ENCODE results near the gene MOCOS.

The MOCOS gene

DNA sequence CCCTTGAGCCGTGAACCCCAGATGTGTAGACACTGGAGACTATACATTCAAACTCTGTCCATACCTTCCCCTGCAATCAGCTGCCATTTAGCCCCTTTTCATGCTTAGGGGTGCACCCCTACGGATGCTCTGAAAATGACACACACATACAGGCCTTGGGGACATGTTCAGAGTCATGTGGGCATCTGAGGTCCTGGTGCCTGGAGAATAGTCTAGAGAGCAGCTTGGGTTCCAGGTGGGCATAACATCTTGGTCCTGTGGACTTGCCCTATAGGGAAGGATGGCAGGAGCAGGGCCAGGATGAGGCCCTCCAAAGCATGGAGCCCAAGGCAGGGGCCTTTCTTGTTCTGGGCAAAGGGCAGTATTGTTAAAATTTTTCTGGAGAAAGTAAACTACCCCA is 100.4 kb downstream of the MOCOS start:
- DNase-seq (ENCODE audit: low read depth) = no peak
- no peak overlapping the region for H3K4me3 ChIP-seq (ENCODE audit: low read length)
- TF ChIP-seq, protein P1, sequence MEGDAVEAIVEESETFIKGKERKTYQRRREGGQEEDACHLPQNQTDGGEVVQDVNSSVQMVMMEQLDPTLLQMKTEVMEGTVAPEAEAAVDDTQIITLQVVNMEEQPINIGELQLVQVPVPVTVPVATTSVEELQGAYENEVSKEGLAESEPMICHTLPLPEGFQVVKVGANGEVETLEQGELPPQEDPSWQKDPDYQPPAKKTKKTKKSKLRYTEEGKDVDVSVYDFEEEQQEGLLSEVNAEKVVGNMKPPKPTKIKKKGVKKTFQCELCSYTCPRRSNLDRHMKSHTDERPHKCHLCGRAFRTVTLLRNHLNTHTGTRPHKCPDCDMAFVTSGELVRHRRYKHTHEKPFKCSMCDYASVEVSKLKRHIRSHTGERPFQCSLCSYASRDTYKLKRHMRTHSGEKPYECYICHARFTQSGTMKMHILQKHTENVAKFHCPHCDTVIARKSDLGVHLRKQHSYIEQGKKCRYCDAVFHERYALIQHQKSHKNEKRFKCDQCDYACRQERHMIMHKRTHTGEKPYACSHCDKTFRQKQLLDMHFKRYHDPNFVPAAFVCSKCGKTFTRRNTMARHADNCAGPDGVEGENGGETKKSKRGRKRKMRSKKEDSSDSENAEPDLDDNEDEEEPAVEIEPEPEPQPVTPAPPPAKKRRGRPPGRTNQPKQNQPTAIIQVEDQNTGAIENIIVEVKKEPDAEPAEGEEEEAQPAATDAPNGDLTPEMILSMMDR (IDR thresholded peaks at IDR 0.05; ENCODE audit: insufficient read depth, low read depth, low read length, missing control alignments) = no peak

DNA sequence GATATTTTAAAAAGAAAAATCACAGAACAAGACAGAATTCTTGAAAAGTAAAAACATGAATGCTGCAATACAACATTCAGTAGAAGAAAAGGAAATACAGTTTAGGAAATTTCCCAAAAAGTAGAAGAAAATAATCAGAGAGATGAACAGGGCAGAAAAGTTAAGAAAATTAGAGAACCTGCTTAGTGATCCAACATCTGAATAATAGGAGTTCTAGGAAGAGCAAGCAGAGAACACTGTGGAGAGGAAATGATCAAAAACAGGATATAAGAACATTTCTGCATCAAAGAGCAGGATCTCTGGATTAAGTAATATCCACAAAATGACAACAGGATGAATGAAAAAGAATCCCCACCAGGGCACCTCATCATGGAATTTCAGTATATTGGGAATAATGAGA is 101.4 kb downstream of the MOCOS start:
- TF ChIP-seq, protein P1 (IDR thresholded peaks at IDR 0.05; ENCODE audit: insufficient read depth, low read depth, low read length, missing control alignments) = no peak
- H3K4me3 ChIP-seq (ENCODE audit: low read length) = no peak overlapping the region
- DNase-seq (ENCODE audit: low read depth) = no peak

DNA sequence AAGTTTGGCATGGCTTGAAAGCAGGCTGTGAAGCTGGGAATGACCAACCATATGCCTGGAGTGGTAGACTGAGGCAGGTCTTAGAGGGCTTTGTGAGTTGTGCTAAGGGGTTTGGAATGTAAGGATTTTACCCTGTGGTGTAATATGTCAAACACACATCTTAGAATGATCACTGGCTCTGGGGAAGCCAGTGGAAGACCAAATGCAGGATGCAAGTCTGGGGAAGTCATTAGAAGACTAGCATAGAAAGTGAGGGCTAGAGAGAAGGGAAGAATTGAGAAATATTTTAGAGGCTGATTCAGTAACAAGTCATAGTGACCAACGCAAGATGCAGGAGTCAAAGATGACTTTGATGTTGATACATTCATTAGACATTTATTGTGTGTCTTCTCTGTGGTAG is 106.7 kb downstream of the MOCOS start:
- TF ChIP-seq, protein P1 (IDR thresholded peaks at IDR 0.05; ENCODE audit: insufficient read depth, low read depth, low read length, missing control alignments) = no peak
- no peak overlapping the region for H3K4me3 ChIP-seq (ENCODE audit: low read length)
- DNase-seq (ENCODE audit: low read depth) = peak; percentile 64

DNA sequence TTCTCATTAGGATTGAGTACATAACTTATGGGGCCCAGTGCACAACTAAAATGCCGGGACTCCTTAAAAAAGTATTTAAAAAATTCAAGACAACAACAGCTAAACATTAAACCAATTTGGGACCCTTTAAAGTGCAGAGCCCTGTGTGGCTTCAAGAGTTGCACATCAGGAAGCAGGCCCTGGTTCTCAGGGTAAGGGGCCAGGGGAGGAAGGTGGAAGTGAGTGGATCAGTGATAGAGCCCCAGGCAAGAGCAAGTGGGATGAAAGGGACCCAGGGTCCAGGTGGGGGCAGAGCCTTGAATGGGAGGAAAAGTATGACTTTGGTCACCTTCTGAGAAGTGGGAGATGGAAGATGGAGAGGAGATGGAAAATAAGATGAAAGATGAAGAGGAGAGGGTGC is 107.9 kb downstream of the MOCOS start:
- H3K4me3 ChIP-seq (ENCODE audit: low read length) = no peak overlapping the region
- DNase-seq (ENCODE audit: low read depth) = no peak
- TF ChIP-seq, protein P1 (IDR thresholded peaks at IDR 0.05; ENCODE audit: insufficient read depth, low read depth, low read length, missing control alignments) = no peak

DNA sequence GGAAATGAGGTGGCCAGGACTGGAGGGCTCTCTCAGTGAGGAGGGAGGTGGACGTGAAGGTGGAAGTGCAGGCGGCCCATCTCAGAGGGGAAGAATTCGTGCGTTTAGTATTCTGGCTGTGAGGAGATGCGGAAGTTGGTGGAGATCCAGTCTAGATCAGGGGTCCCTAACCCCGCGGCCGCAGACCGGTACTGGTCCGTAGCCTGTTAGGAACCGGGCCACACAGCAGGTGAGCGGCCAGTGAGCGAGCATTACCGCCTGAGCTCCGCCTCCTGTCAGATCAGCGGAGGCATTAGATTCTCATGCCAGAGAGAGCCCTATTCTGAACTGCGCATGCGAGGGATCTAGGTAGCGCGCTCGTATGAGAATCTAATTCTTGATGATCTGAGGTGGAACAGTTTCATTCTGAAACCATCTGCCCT is 108.6 kb downstream of the MOCOS start:
- TF ChIP-seq, protein P1 (IDR thresholded peaks at IDR 0.05; ENCODE audit: insufficient read depth, low read depth, low read length, missing control alignments) = no peak
- no peak overlapping the region for H3K4me3 ChIP-seq (ENCODE audit: low read length)
- DNase-seq (ENCODE audit: low read depth) = no peak

DNA sequence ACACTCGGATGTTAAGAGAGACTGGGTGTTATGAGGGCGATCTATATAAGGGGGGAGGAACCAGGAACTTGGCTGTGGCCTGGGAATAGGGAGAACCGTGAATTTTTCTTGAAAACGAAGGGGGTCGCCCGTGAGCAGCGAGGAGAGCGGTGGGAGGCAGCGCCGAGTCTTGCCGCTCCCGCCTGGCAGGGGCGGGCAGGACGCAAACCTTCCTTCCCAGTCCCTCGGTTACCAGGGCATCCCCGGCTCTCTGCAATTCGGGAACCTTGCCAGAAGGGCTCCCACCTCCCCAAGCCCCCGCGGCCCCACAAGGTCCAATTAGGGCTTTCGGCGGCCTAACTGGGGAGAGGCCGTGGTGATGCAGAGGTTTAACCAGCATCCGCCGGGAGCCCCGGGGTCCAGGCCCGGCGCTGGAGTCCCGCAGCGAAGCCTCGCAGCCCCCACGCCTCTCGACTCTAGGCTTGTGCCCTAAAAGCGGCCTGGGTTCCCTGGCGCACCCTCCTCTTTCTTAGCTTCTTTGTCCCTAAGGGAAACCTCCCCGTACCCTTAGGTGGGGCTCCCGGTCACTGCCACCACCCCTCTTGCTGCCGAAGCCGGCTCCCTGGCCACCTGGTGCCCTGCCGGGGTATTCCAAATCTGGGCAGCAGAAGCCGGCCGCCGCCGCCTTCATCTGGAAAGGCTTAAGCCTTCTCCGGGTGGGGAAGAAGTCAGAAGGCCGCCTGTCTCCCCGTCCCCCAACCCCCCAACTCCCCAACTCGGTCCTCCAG is 109.5 kb downstream of the MOCOS start:
- H3K4me3 ChIP-seq (ENCODE audit: low read length) = peak overlapping the region; percentile 50
- TF ChIP-seq, protein P1 (IDR thresholded peaks at IDR 0.05; ENCODE audit: insufficient read depth, low read depth, low read length, missing control alignments) = peak; percentile 30
- DNase-seq (ENCODE audit: low read depth) = peak; percentile 70
